ENCODE data around the gene WFDC2.

Gene WFDC2

GRCh38 chr20:45448270-45448669 lies 21.3 kb upstream of the WFDC2 start:
- H3K4me1 ChIP-seq, result peaks cover 0 to 22% (median 15%) of the 10 kb centered on the region in 10 experiments; a peak in 15 of 20 replicates
- no peaks in the 10 kb centered on the region for H3K9me3 ChIP-seq (replicated peaks in 1 of 11)
- H3K9ac ChIP-seq, result no peak overlapping the region
- no peak overlapping the region for H3K27ac ChIP-seq
- TF ChIP-seq Cebpa-rat (IDR thresholded peaks at IDR 0.05), result no peak
- no peak overlapping the region for H3K4me2 ChIP-seq
- H4K20me1 ChIP-seq, result peaks cover 0 to 4% (median 0%) of the 10 kb centered on the region in 11 experiments; a peak in 1 of 22 replicates
- no peak overlapping the region for H3K4me3 ChIP-seq
- H3K36me3 ChIP-seq, result no peaks in the 10 kb centered on the region
- H3K27me3 ChIP-seq, result no peaks in the 10 kb centered on the region

GRCh38 chr20:45449528-45449927 lies 20.0 kb upstream of the WFDC2 start:
- H3K27ac ChIP-seq, result no peak overlapping the region
- no peak overlapping the region for H3K4me2 ChIP-seq
- H3K36me3 ChIP-seq, result no peaks in the 10 kb centered on the region
- H3K9me3 ChIP-seq (replicated peaks in 1 of 11), result no peaks in the 10 kb centered on the region
- H3K27me3 ChIP-seq, result no peaks in the 10 kb centered on the region
- TF ChIP-seq Cebpa-rat (IDR thresholded peaks at IDR 0.05), result no peak
- H3K4me3 ChIP-seq, result no peak overlapping the region
- peaks cover 0 to 4% (median 0%) of the 10 kb centered on the region in 11 experiments; a peak in 1 of 22 replicates for H4K20me1 ChIP-seq
- no peak overlapping the region for H3K9ac ChIP-seq
- H3K4me1 ChIP-seq, result peaks cover 0 to 22% (median 15%) of the 10 kb centered on the region in 10 experiments; a peak in 12 of 20 replicates

GRCh38 chr20:45450097-45450818 lies 19.3 kb upstream of the WFDC2 start:
- H3K9ac ChIP-seq, result no peak overlapping the region
- H3K9me3 ChIP-seq (replicated peaks in 1 of 11), result no peaks in the 10 kb centered on the region
- TF ChIP-seq Cebpa-rat (IDR thresholded peaks at IDR 0.05), result peak in 2 of 11 experiments; percentile 49 to 72; a peak in 4 of 22 replicates
- H3K27ac ChIP-seq, result no peak overlapping the region
- H4K20me1 ChIP-seq, result peaks cover 0 to 4% (median 0%) of the 10 kb centered on the region in 11 experiments; a peak in 1 of 22 replicates
- no peaks in the 10 kb centered on the region for H3K27me3 ChIP-seq
- peaks cover 0 to 22% (median 15%) of the 10 kb centered on the region in 10 experiments; a peak in 12 of 20 replicates for H3K4me1 ChIP-seq
- no peak overlapping the region for H3K4me2 ChIP-seq
- no peak overlapping the region for H3K4me3 ChIP-seq
- no peaks in the 10 kb centered on the region for H3K36me3 ChIP-seq

GRCh38 chr20:45452238-45452637 lies 17.3 kb upstream of the WFDC2 start:
- Histone ChIP-seq H3K4me2 (peak overlapping the region in 5 of 11 experiments; percentile 7 to 43 (median 34); a peak in 7 of 22 replicates), H3K4me1 (peaks cover 0 to 22% (median 15%) of the 10 kb centered on the region in 10 experiments; a peak in 12 of 20 replicates), H3K4me3 (no peak overlapping the region), H3K36me3 (no peaks in the 10 kb centered on the region), H3K9ac (no peak overlapping the region), H3K27me3 (no peaks in the 10 kb centered on the region), H3K27ac (no peak overlapping the region), H4K20me1 (peaks cover 0 to 4% (median 0%) of the 10 kb centered on the region in 11 experiments; a peak in 1 of 22 replicates), H3K9me3 (replicated peaks in 1 of 11) (no peaks in the 10 kb centered on the region)
- TF ChIP-seq Cebpa-rat (IDR thresholded peaks at IDR 0.05), result no peak

DNA sequence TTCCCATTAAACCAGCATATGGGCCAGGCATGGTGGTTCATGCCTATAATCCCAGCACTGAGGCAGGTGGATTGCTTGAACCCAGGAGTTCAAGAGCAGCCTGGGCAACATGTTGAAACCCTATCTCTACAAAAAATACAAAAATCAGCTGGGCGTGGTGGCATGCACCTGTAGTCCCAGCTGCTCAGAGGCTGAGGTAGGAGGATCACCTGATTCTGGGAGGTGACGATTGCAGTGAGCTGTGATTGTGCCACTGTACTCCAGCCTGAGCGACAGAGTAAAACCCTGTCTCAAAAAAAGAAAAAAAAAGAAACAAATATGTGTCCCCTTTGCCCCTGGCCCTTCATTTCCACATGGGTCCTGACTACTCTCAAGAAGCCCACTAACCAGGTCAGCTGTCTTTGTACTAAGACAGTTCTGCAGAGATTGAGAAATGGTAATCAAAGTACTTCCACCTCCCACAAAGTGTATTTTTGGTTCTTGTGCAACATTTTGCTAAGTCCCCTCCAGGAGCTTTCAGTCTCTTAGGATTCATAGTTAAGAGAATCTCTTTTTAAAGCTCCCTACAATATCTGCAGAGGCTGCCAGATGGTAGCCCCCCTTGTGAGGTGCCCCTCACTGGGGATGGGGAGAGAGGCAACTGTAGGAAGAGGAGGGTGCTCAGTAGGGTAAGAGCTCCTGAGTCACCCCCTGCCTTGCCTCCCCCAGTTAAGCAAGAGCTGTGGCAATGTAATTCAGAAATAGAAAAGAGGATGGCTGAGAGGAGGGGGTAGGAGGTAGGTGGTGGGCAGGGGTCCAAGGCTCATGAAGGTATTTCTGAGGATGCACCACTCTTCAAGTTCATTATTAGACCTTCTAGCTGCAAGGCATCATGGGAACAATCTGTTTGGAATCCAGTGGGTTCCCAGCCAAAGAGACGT lies 16.5 kb upstream of the WFDC2 start:
- peaks cover 0 to 22% (median 15%) of the 10 kb centered on the region in 10 experiments; a peak in 12 of 20 replicates for H3K4me1 ChIP-seq

DNA sequence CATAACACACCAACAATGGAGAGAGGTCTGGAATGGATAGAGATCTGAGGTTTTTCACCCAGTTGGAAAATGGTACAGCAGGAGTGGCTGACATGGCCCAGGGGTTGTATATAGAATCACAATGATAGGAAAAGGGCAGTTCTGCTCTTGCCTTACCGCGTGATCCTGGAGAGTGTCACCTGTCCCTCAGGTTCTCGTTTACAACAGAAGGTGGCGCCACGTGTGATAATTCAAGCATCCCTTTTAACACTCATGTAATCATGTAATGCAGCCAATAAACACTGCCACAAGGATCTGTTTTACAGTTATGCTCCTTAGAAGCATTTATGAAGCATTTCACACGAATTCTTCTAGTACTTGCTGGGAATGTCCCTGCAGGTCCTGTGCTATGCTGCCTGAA lies 12.9 kb upstream of the WFDC2 start:
- Histone ChIP-seq H4K20me1 (no peaks in the 10 kb centered on the region; a peak in 1 of 22 replicates), H3K9ac (no peak overlapping the region), H3K4me1 (peaks cover 0 to 25% (median 15%) of the 10 kb centered on the region in 10 experiments; a peak in 15 of 20 replicates), H3K36me3 (no peaks in the 10 kb centered on the region), H3K4me3 (no peak overlapping the region), H3K27ac (no peak overlapping the region), H3K9me3 (replicated peaks in 1 of 11) (no peaks in the 10 kb centered on the region), H3K4me2 (no peak overlapping the region), H3K27me3 (no peaks in the 10 kb centered on the region)
- no peak for TF ChIP-seq Cebpa-rat (IDR thresholded peaks at IDR 0.05)

More for the DNA sequence above, 16.5 kb upstream of the WFDC2 start:
- H3K36me3 ChIP-seq, result no peaks in the 10 kb centered on the region
- TF ChIP-seq Cebpa-rat (IDR thresholded peaks at IDR 0.05), result peak in 1 of 11 experiments; percentile 24; a peak in 1 of 22 replicates
- no peak overlapping the region for H3K9ac ChIP-seq
- H4K20me1 ChIP-seq, result peaks cover 0 to 4% (median 0%) of the 10 kb centered on the region in 11 experiments; a peak in 1 of 22 replicates
- H3K9me3 ChIP-seq (replicated peaks in 1 of 11), result no peaks in the 10 kb centered on the region
- peak overlapping the region in 7 of 11 experiments; percentile 3 to 40 (median 33); a peak in 8 of 22 replicates for H3K4me2 ChIP-seq
- H3K4me3 ChIP-seq, result no peak overlapping the region
- no peak overlapping the region for H3K27ac ChIP-seq
- H3K27me3 ChIP-seq, result no peaks in the 10 kb centered on the region

DNA sequence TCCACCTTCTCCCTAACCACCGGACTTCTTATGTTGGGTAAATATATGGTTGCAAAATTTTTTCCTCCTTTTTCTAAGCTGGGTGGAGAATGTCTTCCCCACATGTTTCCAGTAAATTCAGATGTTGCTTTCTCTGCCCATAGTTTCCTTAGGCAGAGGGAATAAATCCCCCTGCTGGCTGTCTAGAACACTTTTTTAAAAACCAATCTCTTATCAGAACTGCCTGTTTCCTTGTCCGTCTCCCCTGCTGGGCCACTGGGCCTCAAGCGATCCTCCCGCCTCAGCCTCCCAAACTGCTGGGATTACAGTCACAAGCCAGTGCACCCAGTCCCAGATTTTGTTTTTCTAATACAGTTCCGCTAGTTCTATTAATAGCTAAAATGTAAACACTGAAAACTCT lies 9.9 kb upstream of the WFDC2 start:
- Histone ChIP-seq H4K20me1 (no peaks in the 10 kb centered on the region), H3K9me3 (replicated peaks in 1 of 11) (no peaks in the 10 kb centered on the region), H3K4me3 (no peak overlapping the region), H3K4me1 (peaks cover 0 to 14% (median 2%) of the 10 kb centered on the region in 10 experiments; a peak in 4 of 20 replicates), H3K27ac (no peak overlapping the region), H3K27me3 (no peaks in the 10 kb centered on the region), H3K4me2 (peak overlapping the region in 1 of 11 experiments; percentile 13; a peak in 1 of 22 replicates), H3K36me3 (no peaks in the 10 kb centered on the region), H3K9ac (no peak overlapping the region)
- no peak for TF ChIP-seq Cebpa-rat (IDR thresholded peaks at IDR 0.05)

DNA sequence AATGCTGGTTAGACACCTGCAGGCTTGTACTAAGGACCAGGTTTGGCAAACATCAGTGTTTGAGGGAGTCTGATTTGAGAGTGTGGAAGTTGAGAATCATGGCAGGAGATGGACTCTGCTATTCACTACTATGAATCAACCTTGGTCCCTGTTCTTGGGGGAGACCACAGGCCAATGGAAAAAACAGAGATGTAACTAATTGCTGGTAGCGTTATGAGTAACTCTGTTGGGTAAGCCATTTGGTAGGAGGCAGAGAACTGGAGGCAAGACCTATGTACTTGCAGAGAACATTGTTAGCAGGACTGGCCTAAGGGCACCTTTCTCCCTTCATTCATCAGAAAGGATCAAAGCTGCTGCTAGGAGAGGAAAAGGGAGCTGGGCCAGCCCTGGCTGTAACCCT lies 8.3 kb upstream of the WFDC2 start:
- Histone ChIP-seq H3K9me3 (replicated peaks in 1 of 11) (no peaks in the 10 kb centered on the region), H3K27ac (no peak overlapping the region), H3K4me1 (peaks cover 0 to 14% (median 9%) of the 10 kb centered on the region in 10 experiments; a peak in 8 of 20 replicates), H3K27me3 (no peaks in the 10 kb centered on the region), H4K20me1 (no peaks in the 10 kb centered on the region), H3K4me2 (no peak overlapping the region), H3K36me3 (no peaks in the 10 kb centered on the region), H3K9ac (no peak overlapping the region), H3K4me3 (no peak overlapping the region)
- TF ChIP-seq Cebpa-rat (IDR thresholded peaks at IDR 0.05), result no peak

All from BLaER1 treated with 17β-estradiol and CSF1 and Interleukin-3, amounts not matched to agents 10 nM and 100 nM (cell line).